Activated CD4-positive, CD25-positive, alpha-beta regulatory T cell treated with anti-CD3 and anti-CD28 coated beads, Interleukin-2, amount 50 U/mL, for 72 hours (primary cell): ENCODE results near the gene RCL1.

ENCODE experiments used
- DNase-seq: peaks from one replicate; pipeline ENCODE4 v3.0.0; 2021

The RCL1 gene

DNA sequence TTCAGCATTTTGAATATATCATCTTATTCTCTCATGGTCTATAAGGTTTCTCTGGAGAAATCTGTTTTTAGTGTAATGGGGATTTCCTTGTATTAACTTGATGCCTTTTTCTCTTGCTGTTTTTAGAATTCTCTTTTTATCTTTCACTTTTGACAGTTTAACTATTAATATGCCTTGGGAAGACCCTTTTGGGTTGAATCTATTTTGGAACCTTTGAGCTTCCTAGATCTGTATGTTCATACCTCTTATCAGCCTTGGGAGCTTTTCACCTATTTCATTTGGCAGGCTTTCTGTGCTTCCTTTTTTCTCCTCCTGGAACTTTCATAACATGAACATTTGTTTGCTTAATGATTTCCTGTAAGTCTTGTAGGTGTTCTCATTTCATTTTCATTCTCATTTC, 22.2 kb downstream of the RCL1 start:
- no peak for DNase-seq

DNA sequence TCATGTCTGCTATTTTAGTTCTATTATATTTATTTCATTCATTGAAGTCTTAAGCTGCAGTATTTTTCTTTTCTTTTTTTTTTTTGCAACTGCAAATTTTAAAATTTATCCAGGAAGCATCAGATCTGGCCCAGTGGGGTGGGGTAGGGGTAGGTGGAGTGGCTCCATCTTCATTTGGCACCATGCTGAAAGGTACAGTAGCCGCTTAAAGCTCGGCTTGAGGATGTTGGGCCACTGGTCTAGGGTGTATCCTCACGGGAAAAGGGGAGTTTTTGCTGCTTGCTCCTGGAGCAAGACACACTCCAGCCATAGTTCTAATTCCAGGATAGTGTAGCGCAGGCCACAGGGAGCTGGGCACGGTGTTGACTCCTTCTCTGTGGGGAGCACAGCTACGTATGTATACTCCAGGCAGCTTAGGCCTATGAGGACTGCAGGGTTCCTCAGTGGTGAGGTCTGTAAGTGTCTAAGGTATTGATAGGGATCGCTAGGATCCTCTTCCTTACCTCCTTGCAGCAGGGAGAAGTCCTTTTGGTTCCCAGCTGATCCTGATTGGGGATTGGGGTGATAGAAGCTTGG, 22.7 kb downstream of the RCL1 start:
- DNase-seq, result no peak

DNA sequence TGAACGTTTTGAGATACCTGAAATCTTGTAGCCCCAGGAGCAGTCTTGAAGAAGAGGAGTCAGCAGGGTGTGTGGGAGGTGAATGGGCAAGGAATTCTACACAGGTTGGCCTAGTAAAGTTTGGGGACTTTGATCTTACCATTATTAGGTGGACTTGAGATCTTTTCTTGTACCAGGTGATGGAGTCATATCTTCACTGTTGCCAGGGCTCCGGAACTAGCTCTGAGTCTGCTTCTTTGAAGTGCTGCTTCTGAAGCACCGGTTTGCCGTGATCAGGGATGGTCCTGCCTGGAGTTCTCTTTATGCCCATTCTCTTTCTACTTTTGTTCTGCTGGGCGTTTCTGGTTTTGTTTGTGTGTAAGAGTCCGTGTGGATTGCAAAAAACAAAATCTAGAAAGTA, 27.4 kb downstream of the RCL1 start:
- no peak for DNase-seq

DNA sequence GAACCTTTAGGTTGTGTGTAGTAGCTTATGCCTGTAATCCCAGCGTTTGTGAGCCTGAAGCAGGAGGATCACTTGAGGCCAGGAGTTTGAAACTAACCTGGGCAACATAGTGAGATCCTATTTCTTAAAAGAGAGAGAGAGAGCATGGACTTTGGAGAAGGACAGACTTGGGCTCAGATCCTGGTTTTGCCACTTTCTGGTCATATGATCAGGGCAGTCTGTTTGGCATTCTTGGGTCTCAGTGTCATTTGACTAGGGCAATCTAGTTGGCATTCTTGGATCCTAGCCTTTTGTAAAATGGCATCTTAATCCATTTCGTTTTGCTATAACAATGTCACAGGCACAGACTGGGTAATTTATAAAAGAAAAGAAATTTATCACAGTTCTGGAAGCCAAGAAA, 28.4 kb downstream of the RCL1 start:
- no peak for DNase-seq

DNA sequence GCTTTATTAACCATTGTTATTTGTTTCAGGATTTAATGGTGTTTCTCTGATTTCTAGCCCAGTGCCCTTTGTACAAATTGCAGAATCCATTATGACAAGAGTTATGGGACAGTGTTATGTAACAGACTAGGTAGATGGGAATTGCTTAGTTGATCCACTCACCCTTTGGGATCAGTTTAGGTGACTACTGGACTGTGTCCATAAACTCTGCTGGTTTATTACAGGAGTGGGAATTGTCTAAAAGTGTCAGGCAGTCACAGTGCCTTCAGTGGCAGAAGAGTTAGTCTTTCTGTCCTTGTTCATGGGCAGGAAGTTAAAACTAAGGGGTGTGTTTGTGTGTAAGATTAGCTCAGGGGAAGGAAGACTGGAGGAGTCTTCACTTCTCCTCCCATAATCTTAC, 29.3 kb downstream of the RCL1 start:
- no peak for DNase-seq

DNA sequence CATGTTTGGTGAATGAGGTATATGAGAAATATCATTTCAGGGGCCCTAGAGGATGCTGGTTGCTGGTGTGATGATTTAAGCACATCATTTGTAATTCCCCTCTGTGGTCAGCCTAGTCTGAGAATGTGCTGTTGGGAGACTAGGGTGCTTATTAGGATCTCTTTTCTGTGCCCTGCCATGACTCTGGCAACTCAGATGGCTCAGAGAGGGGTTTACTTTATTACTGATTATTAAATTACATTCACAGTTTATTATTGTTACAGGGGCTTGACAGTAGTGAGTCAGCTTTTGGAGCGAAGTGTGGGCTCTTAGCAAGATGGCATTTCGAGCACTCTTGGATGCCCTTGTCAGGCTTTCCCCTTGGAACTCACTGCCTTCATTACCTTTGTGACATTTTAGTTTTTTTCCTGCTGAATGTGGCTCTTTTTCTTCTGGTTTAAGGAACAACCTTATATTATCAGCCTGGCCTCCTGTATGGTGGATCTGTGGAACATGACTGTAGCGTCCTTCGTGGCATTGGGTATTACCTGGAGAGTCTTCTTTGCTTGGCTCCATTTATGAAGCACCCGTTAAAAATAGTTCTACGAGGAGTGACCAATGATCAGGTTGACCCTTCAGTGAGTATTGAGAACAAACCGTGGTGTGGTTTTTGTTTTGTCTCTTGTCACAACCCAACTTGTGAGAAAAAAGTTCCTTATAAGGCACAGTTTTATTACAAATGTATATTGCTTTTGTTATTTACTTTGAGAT, 33.8 kb downstream of the RCL1 start:
- no peak for DNase-seq

DNA sequence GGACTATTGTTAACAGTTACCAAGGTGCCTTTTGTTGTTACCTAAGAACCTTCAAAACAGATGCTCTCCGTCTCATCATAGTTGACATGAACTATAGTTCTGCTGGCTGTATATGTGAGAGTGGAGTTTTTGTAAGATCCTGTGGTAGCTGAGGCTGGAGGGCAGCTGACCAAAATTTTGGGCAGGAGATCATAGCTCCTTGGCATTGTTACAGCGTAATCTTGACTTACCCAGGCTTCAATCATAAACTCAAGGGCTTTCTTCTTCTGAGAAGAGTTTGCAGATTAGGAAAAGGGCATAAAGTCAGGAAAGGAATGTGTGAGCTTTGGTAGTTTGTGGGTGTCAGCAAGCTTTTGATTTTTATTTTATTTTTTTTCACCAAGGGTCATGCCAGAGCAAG, 34.5 kb downstream of the RCL1 start:
- no peak for DNase-seq

DNA sequence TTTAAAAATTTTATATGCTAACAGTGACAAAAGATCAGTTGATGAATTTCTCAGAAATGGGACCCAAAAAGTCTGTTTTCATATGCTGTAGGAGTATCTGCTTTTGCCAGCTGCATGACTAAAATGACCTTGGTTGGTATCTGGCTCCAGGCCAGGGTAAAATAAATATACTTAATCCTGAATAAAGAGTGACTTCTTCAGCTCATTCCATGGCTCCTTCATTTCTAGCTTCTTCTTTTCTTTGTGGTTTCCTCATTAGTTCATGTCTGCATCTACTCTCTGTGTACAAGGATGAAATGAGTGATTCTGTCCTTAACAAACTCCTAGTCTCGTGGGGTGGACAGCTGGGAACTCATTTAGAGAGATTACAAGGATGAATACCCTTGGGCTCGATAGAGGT, 36.0 kb downstream of the RCL1 start:
- no peak for DNase-seq

DNA sequence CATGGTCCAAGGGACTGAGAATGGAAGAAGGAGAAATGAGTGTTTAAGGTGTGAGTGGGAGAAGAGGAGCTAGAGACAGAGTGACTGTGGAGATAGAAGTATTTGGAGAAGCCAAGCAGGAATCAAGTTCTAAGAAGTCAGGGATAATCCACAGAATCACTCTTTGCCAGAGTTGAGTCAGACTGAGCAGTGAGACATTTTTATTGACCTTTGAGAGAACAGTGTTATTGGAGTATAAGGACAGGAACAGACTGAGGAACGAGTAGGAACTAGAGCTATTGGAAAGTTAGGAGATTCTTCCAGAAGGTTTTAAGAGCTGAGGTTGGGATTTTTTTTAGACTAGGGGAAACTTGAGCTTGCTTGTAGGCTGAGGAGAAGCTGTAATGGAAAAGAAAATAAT, 37.2 kb downstream of the RCL1 start:
- DNase-seq, result no peak

DNA sequence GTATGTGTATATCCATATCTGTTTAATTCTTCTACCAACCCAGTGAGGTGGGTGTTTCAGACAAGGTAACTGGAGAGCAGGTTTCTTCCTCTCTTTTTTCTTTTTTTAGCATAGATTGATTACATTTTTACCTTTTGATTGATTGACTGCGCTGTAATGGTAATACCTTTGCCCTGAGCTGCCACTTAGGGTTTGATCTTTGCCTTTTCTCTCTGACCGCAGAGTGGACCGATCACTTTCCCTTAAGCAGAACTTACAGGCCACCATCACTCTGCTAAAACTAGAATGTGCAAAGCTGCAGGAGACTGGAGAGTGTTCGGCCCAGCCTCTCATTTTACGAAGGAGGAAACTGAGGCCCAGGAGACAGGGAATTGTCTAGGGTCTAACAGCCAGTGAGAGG, 38.0 kb downstream of the RCL1 start:
- no peak for DNase-seq

DNA sequence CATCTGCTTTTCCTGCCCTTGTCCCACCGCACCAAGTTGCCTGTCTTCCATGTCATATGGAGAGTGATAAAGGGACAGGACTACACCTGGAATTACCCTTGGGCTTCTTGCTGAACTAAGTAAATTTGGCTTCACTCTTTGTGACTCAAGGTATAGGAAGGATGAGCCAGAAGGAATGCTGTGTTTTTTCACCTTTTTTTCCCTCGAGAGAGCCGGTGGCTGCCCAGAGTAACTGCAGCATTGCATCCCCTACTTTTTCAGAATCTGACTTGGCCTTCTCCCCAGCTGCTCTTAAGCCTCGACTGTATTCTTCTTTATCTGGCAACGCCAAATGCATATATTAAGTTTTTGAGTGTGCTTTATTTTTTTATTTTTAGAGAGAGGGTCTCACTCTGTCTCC, 38.4 kb downstream of the RCL1 start:
- no peak for DNase-seq

DNA sequence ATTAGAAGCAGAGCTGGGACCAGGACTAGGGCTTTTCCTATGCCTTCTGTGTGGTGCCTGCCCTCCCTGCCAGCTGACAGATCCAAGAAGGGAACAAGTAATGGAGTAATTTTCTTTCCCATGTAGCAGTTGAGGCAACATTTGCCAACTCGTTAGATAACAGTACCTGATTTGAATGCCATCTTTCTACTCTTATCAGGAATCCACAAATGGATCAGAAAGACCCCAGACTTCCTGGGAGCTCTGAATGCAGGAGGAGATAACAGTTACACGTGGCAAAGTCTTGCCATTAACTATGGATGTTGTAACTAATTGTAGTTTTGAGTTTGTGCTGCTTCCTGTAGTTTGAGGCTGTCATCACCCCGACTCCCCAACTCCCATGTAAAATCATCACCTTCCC, 39.2 kb downstream of the RCL1 start:
- DNase-seq, result no peak

DNA sequence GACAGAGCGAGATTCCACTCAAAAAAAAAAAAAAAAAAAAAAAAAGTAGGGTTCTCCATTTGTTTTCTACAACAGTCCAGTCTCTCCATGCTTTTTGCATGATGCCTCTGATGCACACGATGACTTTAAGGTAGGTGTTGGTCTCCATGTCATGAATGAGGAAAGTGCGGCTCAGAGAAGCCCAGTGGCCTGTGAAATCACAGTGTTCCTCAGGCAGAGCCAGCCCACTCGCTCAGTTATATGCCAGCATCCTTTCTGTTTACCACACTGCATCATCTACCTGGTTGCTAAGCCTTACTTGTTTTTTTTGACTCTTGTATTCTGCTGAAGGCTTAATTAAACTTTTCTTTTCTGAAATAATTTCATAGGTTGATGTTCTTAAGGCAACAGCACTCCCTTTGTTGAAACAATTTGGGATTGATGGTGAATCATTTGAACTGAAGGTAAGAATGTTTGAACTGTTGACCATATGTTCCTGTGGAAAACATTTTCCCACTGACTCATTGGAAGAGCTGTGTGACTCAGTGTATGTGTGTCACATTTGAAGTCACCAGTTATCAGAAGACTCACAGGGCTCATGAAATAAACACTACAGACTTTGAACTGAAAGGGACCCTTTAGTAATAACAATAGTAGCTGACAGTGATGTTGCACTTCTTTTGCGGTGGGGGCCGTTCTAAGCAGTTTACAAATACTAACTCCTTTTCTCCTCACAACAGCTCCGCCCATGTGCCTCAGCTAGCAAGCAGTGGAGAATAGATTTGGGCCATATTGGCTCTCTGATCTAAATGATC, 40.2 kb downstream of the RCL1 start:
- no peak for DNase-seq

DNA sequence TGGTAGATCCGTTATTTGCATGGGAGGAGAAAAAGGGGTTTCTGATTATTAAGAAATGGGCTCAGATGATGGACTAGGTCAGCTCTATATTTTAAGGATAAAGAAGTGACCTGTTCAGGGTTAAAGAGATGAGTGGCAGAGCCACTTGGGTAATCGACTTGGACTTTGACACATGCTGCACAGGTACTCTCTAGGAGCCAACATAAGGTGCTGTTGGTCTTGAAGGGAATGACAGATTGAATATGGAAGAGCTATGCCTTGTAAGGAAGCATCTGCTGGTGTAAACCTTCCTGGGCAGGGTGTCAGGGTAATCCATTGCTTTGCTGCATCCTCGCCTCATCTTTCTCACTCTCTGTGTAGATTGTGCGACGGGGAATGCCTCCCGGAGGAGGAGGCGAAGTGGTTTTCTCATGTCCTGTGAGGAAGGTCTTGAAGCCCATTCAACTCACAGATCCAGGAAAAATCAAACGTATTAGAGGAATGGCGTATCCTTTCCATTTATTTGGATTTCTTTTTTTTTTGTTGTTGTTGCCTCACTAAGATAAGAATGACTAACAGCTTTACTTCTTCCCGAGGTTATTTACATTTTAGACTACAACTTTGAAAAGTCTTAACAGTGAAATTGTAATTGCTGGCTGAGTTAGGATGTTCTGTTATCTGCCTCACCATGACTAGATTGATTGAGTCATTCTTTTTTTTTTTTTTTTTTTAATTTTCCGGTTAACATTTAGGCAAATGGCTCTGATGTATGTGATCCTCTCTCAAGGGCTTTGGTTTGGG, 41.2 kb downstream of the RCL1 start:
- no peak for DNase-seq

DNA sequence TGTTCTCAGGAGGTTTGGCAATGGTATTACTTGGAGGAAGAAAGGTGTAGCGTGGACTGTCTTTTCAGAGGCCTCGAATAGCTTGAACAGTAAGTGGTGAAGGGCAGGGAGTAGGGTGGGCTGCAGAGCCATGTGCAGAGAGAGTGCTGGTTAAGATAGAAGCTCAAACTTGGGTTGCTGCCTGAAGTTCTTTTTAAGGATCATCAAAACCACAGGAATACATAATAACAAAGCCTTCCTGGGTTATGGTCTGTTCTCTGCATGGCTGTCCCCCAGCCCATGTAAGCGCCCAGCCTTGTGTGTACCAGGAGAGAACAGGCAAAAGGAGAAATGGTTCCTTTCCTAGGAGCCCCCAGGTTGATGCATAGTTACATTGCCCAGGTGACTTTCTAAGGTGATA, 43.9 kb downstream of the RCL1 start:
- no peak for DNase-seq

DNA sequence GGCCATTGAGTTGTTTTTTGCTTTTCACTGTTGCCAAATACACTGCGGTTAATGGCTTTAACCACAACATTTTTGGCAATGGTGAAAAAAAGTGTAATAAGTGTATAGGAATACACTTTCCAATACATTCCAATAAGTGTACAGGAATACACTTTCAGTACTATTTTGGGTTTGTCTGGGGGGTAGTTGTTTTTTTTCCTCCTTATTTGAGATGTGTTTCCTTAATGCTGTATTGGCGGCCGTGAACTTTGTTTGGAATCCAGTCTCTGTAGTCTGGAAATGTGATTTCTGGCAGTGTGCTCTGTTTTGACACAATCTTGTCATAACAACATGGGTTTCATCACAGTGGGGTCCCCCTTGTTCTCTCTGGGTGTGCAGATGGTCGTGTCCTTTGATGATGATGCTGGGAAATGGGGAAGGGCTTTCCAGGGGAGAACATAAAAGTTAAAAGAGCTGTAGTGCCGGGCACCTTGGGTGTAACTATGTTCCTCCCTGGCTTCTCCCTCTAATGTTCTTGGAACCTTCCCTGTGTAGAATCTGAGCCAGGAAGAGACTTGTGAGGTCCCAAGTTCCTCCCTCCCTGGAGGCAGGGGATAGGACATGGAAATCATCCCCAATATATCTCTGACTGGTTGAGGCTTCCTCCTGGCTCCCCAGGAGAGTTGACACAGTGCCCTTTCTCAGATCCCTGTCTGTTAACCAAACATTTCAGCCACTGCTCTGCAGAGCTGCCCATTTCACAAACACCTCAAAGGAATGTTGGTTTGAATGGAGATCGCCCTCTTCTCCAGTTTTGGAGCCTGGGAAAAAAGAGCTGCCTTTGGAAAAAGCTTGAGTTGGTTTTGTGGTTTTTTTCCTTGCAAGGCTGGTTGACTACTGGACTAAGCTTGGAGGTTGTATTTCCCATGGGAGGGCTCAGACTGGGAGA, 44.8 kb downstream of the RCL1 start:
- DNase-seq, result no peak

DNA sequence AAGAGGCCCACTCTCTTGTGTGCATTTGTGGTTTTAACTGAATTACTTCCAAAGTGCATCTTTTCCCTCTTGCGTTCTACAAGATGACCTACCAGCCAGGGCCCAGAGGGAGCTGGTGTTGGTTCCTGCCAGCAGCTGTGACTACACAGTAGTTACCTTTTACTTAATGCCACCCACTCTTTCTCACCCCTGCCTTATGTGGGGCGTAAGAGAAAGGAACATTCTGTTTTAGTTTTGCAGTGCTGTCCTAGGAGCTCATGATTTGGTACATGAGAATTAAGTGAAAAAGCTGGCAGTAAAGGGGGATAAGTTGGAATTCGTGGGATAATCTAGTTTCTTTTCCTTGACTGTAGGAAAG, 45.4 kb downstream of the RCL1 start:
- DNase-seq, result no peak

DNA sequence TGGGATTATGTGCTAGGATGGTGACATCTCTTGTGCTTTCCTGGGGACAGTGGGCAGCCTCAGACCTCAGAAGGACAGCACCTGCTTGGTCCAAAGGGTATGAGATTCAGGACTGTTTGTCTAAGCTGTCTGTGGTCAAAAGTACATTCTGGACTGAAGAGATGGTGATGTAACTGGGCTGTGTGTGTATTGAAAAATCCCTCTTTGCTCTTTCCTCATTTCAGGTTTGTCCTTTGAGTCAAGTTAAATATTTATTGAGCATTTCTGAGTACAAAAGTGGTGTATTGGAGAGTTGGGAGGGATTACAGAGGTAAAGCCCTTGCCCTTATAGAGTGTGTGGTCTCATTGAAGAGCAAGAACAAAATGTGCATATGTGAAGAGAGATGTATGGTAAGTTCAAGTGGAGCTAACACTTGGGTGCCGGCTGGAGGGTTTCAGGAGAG, 46.7 kb downstream of the RCL1 start:
- DNase-seq, result no peak

DNA sequence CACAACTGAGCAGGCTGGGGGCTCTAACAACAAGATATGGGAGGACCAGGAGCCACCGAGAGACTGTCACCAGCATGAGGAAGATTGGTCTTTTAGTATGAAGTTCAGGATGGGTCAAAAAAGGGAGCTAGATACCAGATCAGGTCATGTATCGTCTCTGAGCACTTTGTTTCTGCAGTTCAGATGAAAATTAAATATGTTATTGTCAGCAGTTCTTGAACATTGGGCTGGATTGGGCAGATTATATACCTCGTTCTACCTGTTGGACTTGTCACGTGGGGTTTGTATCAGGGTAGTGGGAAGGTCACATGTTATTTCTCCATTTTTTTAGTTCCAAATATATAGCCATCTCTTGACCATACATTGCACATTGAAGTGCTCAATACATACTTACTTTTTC, 47.3 kb downstream of the RCL1 start:
- no peak for DNase-seq

DNA sequence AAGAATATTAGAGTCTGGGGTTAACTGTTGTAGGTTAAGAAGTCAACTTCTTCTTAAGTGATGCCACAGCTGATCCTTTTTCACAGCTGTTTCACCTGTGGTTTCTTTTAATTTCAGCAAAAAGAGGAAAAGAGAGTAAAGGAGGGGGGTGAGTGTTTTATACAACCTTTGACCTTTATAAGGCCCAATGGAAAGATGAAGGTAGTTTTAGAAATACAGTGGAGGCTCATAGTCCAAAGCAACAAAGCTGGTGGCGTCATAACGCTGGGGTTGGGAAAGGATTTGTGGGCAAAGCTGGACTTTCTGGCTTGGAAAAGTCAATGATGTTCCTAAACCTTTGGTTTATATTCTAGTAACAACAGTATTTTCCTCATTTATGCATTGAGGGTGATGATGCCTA, 49.5 kb downstream of the RCL1 start:
- no peak for DNase-seq

DNA sequence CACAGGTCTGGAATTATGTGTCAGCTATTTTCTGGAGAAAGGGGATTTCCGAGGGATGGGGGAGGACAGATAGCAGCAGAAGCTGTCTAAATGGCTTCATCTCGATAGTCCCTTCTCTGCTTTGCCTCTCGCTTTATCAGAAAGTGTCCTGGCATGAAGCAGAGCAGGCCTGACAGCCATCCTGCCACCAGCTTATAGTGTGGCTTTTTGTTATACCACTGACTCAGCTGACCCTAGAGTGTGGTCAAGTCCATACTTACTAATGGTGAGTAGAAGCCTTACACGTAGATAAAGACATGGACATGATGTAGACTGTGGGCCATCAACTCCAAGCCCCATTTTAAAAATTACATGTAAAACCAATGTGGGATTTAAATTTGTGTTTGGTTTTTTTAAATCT, 50.0 kb downstream of the RCL1 start:
- no peak for DNase-seq

DNA sequence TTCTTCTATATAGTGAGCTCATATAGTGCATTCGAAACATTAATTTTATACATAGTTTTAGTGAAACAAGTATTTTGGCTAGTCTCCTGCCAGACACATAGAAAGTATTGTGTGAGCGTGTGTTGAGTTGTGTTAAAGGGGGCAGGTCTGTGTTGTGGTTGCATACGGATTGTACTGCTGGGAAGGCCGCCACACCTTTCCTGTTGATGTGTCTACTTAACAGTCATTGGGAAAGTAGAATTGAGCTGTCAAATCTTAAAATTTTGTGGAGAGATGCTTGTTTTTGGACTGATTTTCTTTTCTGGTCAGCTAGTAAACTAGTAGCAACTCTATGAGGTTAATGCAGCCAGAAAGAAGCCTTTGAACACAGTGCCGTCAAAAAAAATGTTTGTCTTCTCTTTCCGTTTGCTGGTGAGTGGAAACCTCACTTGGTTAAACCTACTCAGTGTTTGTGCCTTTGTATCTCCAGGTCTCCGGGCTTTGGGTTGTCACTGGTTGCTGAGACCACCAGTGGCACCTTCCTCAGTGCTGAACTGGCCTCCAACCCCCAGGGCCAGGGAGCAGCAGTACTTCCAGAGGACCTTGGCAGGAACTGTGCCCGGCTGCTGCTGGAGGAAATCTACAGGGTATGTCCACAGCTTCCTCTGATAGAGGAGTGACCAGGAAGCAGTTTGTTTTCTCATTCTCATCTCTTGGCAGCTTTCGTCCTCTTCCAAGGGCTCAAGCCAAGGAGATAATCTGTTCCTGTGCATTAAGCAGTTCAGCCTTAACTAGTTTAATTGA, 51.5 kb downstream of the RCL1 start:
- no peak for DNase-seq
